ENCODE results near the gene TLL2.

Gene TLL2

GRCh38 chr10:96465599-96465998 is 48.1 kb downstream of the TLL2 start:
- DNase-seq (ENCODE audit: low read depth): no peak
- no peak overlapping the region for H3K4me3 ChIP-seq (ENCODE audit: low read length)
- TF ChIP-seq CTCF (conservative IDR thresholded peaks at IDR 0.05; ENCODE audit: low read length): no peak

- no peak for TF ChIP-seq CTCF (conservative IDR thresholded peaks at IDR 0.05; ENCODE audit: low read length)
- DNase-seq (ENCODE audit: low read depth): no peak
- H3K4me3 ChIP-seq (ENCODE audit: low read length): no peak overlapping the region
Observed at GRCh38 chr10:96463562-96463961, 50.2 kb downstream of the TLL2 start.

- DNase-seq (ENCODE audit: low read depth): no peak
- TF ChIP-seq CTCF (conservative IDR thresholded peaks at IDR 0.05; ENCODE audit: low read length): no peak
- no peak overlapping the region for H3K4me3 ChIP-seq (ENCODE audit: low read length)
Observed at GRCh38 chr10:96462606-96463151, 51.0 kb downstream of the TLL2 start.

- H3K4me3 ChIP-seq (ENCODE audit: low read length): no peak overlapping the region
- TF ChIP-seq CTCF (conservative IDR thresholded peaks at IDR 0.05; ENCODE audit: low read length): no peak
- no peak for DNase-seq (ENCODE audit: low read depth)
Observed at GRCh38 chr10:96460316-96460715, 53.4 kb downstream of the TLL2 start.

GRCh38 chr10:96457341-96457740 is 56.4 kb downstream of the TLL2 start:
- H3K4me3 ChIP-seq (ENCODE audit: low read length): no peak overlapping the region
- TF ChIP-seq CTCF (conservative IDR thresholded peaks at IDR 0.05; ENCODE audit: low read length): no peak
- no peak for DNase-seq (ENCODE audit: low read depth)

- no peak overlapping the region for H3K4me3 ChIP-seq (ENCODE audit: low read length)
- no peak for DNase-seq (ENCODE audit: low read depth)
- TF ChIP-seq CTCF (conservative IDR thresholded peaks at IDR 0.05; ENCODE audit: low read length): no peak
Observed at GRCh38 chr10:96456296-96456840, 57.4 kb downstream of the TLL2 start.

GRCh38 chr10:96453856-96454583 is 59.7 kb downstream of the TLL2 start:
- DNase-seq (ENCODE audit: low read depth): no peak
- H3K4me3 ChIP-seq (ENCODE audit: low read length): no peak overlapping the region
- no peak for TF ChIP-seq CTCF (conservative IDR thresholded peaks at IDR 0.05; ENCODE audit: low read length)

Data from AG10803 (cell line).